Activated CD8-positive, alpha-beta memory T cell treated with anti-CD3 and anti-CD28 coated beads, Interleukin-2, amount 50 U/mL, for 1 hour (primary cell): ENCODE measurements around the gene SLIT3.

Experiments used
- DNase-seq: peaks from one replicate; pipeline ENCODE4 v3.0.0-alpha.2; 2020; ENCODE audit errors: extremely low read depth

The SLIT3 gene

GRCh38 chr5:168672016-168672415, 628.9 kb downstream of the SLIT3 start:
- no peak for DNase-seq

GRCh38 chr5:168670881-168671575, 629.9 kb downstream of the SLIT3 start:
- DNase-seq: no peak

GRCh38 chr5:168669668-168670378, 631.1 kb downstream of the SLIT3 start:
- DNase-seq: no peak

GRCh38 chr5:168669156-168669555, 631.8 kb downstream of the SLIT3 start:
- no peak for DNase-seq

GRCh38 chr5:168668078-168668477, 632.9 kb downstream of the SLIT3 start:
- DNase-seq: no peak

GRCh38 chr5:168667301-168667840, 633.6 kb downstream of the SLIT3 start:
- DNase-seq: no peak

GRCh38 chr5:168666356-168666755, 634.6 kb downstream of the SLIT3 start:
- DNase-seq: no peak

GRCh38 chr5:168663276-168664004, 637.5 kb downstream of the SLIT3 start:
- no peak for DNase-seq

GRCh38 chr5:168661593-168662485, 639.1 kb downstream of the SLIT3 start:
- DNase-seq: no peak

- no peak for DNase-seq
Observed at GRCh38 chr5:168660691-168661090, 640.2 kb downstream of the SLIT3 start.

GRCh38 chr5:168659286-168659847, 641.6 kb downstream of the SLIT3 start:
- no peak for DNase-seq

- no peak for DNase-seq
Observed at GRCh38 chr5:168658394-168658793, 642.5 kb downstream of the SLIT3 start.

GRCh38 chr5:168656633-168657032, 644.3 kb downstream of the SLIT3 start:
- DNase-seq: no peak

GRCh38 chr5:168655316-168655715, 645.6 kb downstream of the SLIT3 start:
- no peak for DNase-seq

GRCh38 chr5:168654211-168654721, 646.7 kb downstream of the SLIT3 start:
- DNase-seq: no peak

GRCh38 chr5:168653626-168654025, 647.3 kb downstream of the SLIT3 start:
- DNase-seq: no peak

- DNase-seq: no peak
Observed at GRCh38 chr5:168651648-168652047, 649.3 kb downstream of the SLIT3 start.

- no peak for DNase-seq
Observed at GRCh38 chr5:168649306-168649705, 651.6 kb downstream of the SLIT3 start.

- no peak for DNase-seq
Observed at GRCh38 chr5:168648576-168648975, 652.4 kb downstream of the SLIT3 start.

GRCh38 chr5:168648016-168648415, 652.9 kb downstream of the SLIT3 start:
- DNase-seq: no peak

- DNase-seq: no peak
Observed at GRCh38 chr5:168647083-168647482, 653.9 kb downstream of the SLIT3 start.
